PC-9 (cell line): Measurements from ENCODE around the gene ABTB2. TPM values are rescaled to one million over a fixed set of nuclear protein-coding genes. Genes with fewer than 3 reads are reported as not detected.

Source experiments
- BruUV-seq: library from RNA; stranded (reverse); fragments of 400-500 nt; replicated peaks from 2 replicates; lab custom pipeline; 2021; lab: Mats Ljungman, UMichigan
- CTCF ChIA-PET: fragments of 300-600 bp; sonication (Branson Sonifier 250); formaldehyde crosslinking; loops from one replicate; lab custom pipeline; 2022; ENCODE audit warnings: antibody characterized with exemption; lab: Charles Lee
- POLR2A ChIA-PET: fragments of 300-600 bp; sonication (Branson Sonifier 250); formaldehyde crosslinking; loops from one replicate; lab custom pipeline; 2022; ENCODE audit warnings: antibody characterized with exemption; ENCODE audit not compliant: unreplicated experiment; lab: Charles Lee
- DNase-seq, 2 experiments: peaks; one replicate each; pipeline versions ENCODE4 v3.0.0 to v3.0.0-alpha.2; 2015 to 2022; ENCODE audit warnings: mixed read lengths in 1 of 2
- H2AFZ ChIP-seq: fragments of 200-600 bp; sonication (generic); 2 replicates; pipeline ENCODE4 v1.8.1; 2017; ENCODE audit warnings: antibody characterized with exemption
- H3F3A ChIP-seq: fragments of 200-600 bp; sonication (generic); 2 replicates; pipeline ENCODE4 v1.8.1; 2017; ENCODE audit warnings: antibody characterized with exemption, mild to moderate bottlenecking, low read depth; ENCODE audit not compliant: insufficient read depth
- H3K27ac ChIP-seq: fragments of 200-600 bp; sonication (generic); 2 replicates; pipeline ENCODE4 v1.6.1; 2016; ENCODE audit warnings: mixed run types
- H3K27me3 ChIP-seq: fragments of 200-600 bp; sonication (generic); 2 replicates; pipeline ENCODE4 v1.6.1; 2016; ENCODE audit warnings: low read depth, mixed run types; ENCODE audit not compliant: insufficient read depth
- H3K36me3 ChIP-seq: fragments of 200-600 bp; sonication (generic); 2 replicates; pipeline ENCODE4 v1.6.1; 2016; ENCODE audit warnings: low read depth, mixed run types
- H3K4me1 ChIP-seq: fragments of 200-600 bp; sonication (generic); replicated peaks from 2 replicates; pipeline ENCODE4 v1.6.1; 2016; ENCODE audit warnings: mixed run types; ENCODE audit not compliant: insufficient read depth
- H3K4me2 ChIP-seq: fragments of 200-600 bp; sonication (generic); 2 replicates; pipeline ENCODE4 v1.6.1; 2017; ENCODE audit warnings: mixed run types
- H3K4me3 ChIP-seq: fragments of 200-600 bp; sonication (generic); 2 replicates; pipeline ENCODE4 v1.6.1; 2016; ENCODE audit warnings: mixed run types
- H3K79me2 ChIP-seq: fragments of 200-600 bp; sonication (generic); 2 replicates; pipeline ENCODE4 v1.6.1; 2017; ENCODE audit warnings: low read depth, mixed run types
- H3K9me2 ChIP-seq: fragments of 200-600 bp; sonication (generic); 2 replicates; pipeline ENCODE4 v1.8.1; 2017; ENCODE audit warnings: mild to moderate bottlenecking; ENCODE audit not compliant: insufficient read depth
- H3K9me3 ChIP-seq: fragments of 200-600 bp; sonication (generic); 2 replicates; pipeline ENCODE4 v1.8.1; 2016; ENCODE audit warnings: low read depth; ENCODE audit not compliant: insufficient read depth
- H4K20me1 ChIP-seq: fragments of 200-600 bp; sonication (generic); 2 replicates; pipeline ENCODE4 v1.8.1; 2017; ENCODE audit not compliant: insufficient read depth
- EZH2 ChIP-seq: fragments of 200-600 bp; sonication (generic); IDR thresholded peaks from 2 replicates; pipeline ENCODE4 v1.8.0; 2017; ENCODE audit warnings: antibody characterized with exemption, low read depth
- intact Hi-C: fragments of 100-400 bp; cut with micrococcal nuclease; formaldehyde crosslinking; loops from one replicate; pipeline ENCODE4 v1.10.0; 2022; ENCODE audit not compliant: unreplicated experiment
- total RNA-seq: library from RNA; stranded (reverse); gene quantifications from 2 replicates; pipeline ENCODE4 v1.2.3, GENCODE V29; 2021
- TF ChIP-seq, protein P1 (sequence below): fragments of 200-600 bp; sonication (generic); conservative IDR thresholded peaks from 2 replicates; pipeline ENCODE4 v1.6.1; 2017; ENCODE audit warnings: mixed run types, antibody characterized with exemption, mild to moderate bottlenecking, moderate library complexity

Gene ABTB2
- total RNA-seq, 1 experiment from 2014 or later = 12.9 TPM

DNA sequence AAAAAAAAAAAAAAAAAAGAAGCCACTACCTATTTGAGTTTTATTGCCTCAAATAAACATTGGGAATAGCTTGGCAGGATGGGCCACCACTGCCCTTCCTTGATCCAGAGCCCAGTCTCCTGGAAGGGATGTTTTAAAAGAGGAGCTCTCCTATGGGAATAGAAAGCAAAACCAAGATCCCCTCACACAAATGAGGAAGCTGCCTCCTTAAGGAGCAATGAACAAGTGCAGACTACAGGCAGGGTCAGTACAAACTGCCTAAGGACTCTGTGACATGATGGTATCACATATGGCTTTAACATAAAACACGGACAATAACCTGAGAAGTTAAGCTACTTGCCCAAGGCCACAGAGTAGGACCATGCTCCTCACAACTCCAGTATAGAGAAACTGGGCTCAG is 131.6 kb downstream of the ABTB2 start:
- Histone ChIP-seq H3F3A (0 out of 2 replicates have a peak, but pooled peaks cover 4% of the 10 kb centered on the region), H3K9me2 (no peaks in the 10 kb centered on the region), H3K36me3 (peaks cover 3% of the 10 kb centered on the region; the same call in 1 of the 2 replicates), H3K4me3 (no peak overlapping the region), H3K4me2 (no peak overlapping the region), H3K4me1 (peaks cover 18% of the 10 kb centered on the region), H4K20me1 (no peaks in the 10 kb centered on the region), H3K27me3 (no peaks in the 10 kb centered on the region), H3K79me2 (peaks cover 53% of the 10 kb centered on the region), H3K27ac (no peak overlapping the region), H3K9me3 (no peaks in the 10 kb centered on the region), H2AFZ (no peak overlapping the region)
- no TSS peak for BruUV-seq
- POLR2A ChIA-PET = no interaction called here
- TF ChIP-seq, protein P1, sequence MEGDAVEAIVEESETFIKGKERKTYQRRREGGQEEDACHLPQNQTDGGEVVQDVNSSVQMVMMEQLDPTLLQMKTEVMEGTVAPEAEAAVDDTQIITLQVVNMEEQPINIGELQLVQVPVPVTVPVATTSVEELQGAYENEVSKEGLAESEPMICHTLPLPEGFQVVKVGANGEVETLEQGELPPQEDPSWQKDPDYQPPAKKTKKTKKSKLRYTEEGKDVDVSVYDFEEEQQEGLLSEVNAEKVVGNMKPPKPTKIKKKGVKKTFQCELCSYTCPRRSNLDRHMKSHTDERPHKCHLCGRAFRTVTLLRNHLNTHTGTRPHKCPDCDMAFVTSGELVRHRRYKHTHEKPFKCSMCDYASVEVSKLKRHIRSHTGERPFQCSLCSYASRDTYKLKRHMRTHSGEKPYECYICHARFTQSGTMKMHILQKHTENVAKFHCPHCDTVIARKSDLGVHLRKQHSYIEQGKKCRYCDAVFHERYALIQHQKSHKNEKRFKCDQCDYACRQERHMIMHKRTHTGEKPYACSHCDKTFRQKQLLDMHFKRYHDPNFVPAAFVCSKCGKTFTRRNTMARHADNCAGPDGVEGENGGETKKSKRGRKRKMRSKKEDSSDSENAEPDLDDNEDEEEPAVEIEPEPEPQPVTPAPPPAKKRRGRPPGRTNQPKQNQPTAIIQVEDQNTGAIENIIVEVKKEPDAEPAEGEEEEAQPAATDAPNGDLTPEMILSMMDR = no peak
- no peak for TF ChIP-seq EZH2
- DNase-seq = no peak
- CTCF ChIA-PET = interaction anchor here (0.6 to 0.7 kb wide), 3 partner anchors 32 to 1298 kb away, joined by 3 to 8 read pairs (median 5); no protein-coding TSS in a partner anchor
- intact Hi-C loops = no loop called here

DNA sequence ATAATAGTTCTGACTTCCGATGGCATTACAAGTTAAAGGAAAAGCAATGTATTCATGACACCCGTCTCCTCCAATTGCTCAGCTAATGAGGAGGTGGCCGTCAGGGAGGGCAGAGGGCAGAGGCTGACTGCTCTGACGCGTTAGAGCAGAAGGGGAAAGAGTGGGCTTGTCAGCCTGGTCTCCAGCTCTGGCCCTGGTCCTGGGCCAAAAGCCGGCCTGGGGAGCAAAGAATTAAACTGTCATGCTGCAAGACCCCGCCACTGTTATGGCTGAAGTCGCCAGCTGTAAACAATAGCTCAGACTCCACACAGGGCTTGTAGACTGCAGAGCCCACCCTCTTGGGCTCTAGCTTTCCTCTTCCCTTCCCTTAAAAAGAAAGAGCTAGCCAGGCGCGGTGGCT is 132.7 kb downstream of the ABTB2 start:
- no TSS peak for BruUV-seq
- no peak overlapping the region for H3K27ac ChIP-seq
- no peak for DNase-seq
- H3K4me1 ChIP-seq = peaks cover 18% of the 10 kb centered on the region
- H3K9me3 ChIP-seq = no peaks in the 10 kb centered on the region
- H3K9me2 ChIP-seq = no peaks in the 10 kb centered on the region
- ChIA-PET CTCF (no interaction called here), POLR2A (no interaction called here)
- H4K20me1 ChIP-seq = no peaks in the 10 kb centered on the region
- intact Hi-C loops = no loop called here
- TF ChIP-seq, protein P1 = no peak
- no peak for TF ChIP-seq EZH2
- H3F3A ChIP-seq = 0 out of 2 replicates have a peak, but pooled peaks cover 4% of the 10 kb centered on the region
- H3K4me3 ChIP-seq = no peak overlapping the region
- H3K79me2 ChIP-seq = peaks cover 45% of the 10 kb centered on the region
- no peak overlapping the region for H2AFZ ChIP-seq
- H3K27me3 ChIP-seq = no peaks in the 10 kb centered on the region
- no peak overlapping the region for H3K4me2 ChIP-seq
- H3K36me3 ChIP-seq = peaks cover 3% of the 10 kb centered on the region; the same call in 1 of the 2 replicates

DNA sequence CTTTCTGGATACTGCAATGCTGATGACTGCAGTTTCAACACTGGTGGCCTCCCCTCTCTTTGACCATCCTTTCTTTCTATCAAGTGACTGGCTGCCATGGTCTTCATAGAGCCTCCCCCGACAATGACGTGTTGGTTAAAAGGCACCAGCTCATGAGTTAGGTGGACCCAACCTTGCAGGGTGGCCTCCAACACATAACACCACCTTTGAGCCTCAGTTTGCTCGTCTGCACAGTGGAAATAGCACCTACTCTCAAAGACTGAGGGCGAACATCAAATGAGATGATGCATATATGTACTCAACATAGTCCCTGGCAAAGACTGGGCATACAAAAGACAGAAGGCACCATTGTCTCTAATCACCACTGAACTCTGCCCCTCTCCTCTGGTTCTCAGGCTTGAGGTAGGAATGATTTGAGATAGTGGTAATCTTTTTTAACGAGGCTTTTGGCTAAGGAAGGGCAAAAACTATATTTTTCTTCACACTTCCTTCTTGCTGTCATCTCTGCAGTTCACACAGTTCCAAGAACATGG is 133.3 kb downstream of the ABTB2 start:
- intact Hi-C loops = no loop called here
- Histone ChIP-seq H3K36me3 (peaks cover 3% of the 10 kb centered on the region; the same call in 1 of the 2 replicates), H3K27ac (no peak overlapping the region), H2AFZ (no peak overlapping the region), H3K9me3 (no peaks in the 10 kb centered on the region), H3K27me3 (no peaks in the 10 kb centered on the region), H3K9me2 (no peaks in the 10 kb centered on the region), H3K79me2 (peaks cover 49% of the 10 kb centered on the region), H3F3A (peaks cover 7% of the 10 kb centered on the region; the same call in 1 of the 2 replicates), H4K20me1 (no peaks in the 10 kb centered on the region), H3K4me1 (peaks cover 18% of the 10 kb centered on the region), H3K4me2 (no peak overlapping the region), H3K4me3 (no peak overlapping the region)
- no peak for DNase-seq
- ChIA-PET POLR2A (no interaction called here), CTCF (no interaction called here)
- TF ChIP-seq, protein P1 = no peak
- TF ChIP-seq EZH2 = no peak
- BruUV-seq = no TSS peak
